HG03064 (cell line): Measurements from ENCODE around the gene FBXO21.

ENCODE experiments used
- ATAC-seq: cut with Tn5 transposase; IDR thresholded peaks from one replicate; pipeline ENCODE4 v1.9.1; 2021; ENCODE audit warnings: low read depth; ENCODE audit not compliant: unreplicated experiment

The FBXO21 gene

DNA sequence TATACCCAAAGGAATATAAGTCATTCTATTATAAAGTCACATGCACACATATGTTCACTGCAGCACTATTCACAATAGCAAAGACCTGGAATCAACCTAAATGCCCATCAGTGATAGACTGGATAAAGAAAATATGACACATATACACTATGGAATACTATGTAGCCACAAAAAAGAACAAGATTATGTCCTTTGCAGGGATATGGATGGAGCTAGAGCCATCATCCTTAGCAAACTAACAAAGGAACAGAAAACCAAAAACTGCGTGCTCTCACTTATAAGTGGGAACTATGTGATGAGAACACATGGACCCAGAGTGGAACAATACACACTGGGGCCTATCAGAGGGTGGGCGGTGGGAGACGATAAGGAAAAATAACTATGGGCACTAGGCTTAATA lies 21.3 kb downstream of the FBXO21 start:
- ATAC-seq: no peak

DNA sequence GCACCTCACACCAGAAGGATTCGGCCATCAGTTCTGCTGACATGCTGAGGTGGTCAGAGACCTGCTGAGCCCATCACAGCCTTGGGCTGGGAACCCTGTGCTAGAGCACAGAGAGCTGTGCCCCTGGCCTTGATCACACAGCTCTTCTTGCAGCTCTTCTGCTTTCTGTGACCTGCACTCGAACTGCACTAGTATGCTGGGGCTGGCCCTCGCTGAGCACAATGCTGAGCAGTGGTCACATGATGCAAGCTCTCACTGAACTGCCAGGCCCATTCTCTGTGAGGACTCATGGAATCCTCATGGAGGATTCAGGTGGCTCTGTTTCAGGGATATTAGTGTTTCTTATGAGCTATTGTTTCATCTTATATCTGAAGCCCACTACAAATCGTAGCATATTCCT lies 22.5 kb downstream of the FBXO21 start:
- ATAC-seq: no peak

DNA sequence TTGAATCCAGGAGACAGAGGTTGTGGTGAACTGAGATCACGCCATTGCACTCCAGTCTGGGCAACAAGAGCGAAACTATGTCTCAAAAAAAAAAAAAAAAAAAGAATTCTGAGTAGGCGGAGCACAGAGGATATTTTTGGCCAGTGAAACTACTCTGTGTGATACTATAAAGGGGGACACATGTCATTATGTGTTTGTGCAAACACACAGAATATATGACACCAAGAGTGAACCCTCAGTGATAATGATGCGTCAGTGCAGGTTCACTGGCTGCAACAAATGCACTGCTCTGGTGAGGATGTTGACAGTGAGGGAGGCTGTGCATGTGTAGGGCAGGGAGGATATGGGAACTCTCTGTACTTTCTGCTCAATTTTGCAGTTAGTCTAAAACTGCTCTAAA lies 24.2 kb downstream of the FBXO21 start:
- ATAC-seq: no peak

GRCh38 chr12:117165342-117165741 lies 24.9 kb downstream of the FBXO21 start:
- ATAC-seq: no peak

DNA sequence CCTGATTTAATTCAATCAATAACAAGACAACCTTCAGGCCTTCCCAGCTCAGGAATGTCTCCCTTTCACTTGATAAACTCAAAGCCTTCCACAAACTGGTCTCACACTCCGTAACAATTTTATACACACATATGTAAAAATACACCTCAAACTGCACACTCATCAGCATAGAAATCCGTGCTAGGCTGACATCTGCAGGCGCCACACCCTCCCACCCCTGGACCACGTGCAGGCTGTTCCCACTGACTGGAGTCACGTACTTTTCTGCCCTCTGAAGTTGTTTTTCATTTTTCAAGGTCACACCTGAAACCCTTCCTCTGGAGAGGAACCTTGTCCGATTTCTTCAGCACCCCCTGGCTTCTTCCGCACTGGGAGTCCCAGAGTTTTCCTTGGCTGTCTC lies 27.6 kb downstream of the FBXO21 start:
- ATAC-seq: no peak

GRCh38 chr12:117162167-117162539 lies 28.1 kb downstream of the FBXO21 start:
- no peak for ATAC-seq

DNA sequence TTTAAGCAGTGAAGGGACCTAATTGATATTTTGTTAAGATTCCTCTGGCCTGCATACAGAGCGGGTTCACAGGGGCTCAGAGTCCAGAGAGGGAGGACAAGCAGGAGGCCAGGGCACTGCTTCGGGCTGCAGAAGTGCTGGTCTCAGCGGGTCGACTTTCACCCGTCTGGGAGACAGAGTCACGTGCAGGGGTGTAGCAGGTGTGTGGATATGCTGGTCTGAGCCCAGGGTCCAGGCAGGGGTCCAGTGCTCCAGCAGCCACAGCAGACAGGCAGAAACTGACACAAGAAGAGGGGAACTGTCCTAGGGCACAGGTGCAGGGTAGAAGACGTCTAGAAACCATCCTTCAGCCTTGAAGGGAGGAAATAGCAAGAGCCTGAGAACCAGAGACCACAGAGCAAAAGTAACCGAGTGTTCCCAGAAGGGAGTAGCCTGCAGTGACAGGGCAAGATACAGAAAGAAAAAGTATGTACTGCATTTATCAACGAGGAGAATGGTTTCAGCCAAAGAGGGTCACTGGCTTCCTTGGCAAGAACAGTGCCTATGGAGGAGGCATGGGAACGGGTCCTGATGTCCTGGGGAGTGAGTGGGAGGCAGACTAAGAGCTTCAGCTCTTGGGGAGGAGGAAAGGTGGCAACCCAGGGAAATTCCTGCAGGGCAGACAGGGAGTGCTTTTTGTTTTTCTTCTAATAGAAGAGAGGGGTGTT lies 28.7 kb downstream of the FBXO21 start:
- ATAC-seq: no peak

- ATAC-seq: no peak
These were observed 30.6 kb downstream of the FBXO21 start for GRCh38 chr12:117159674-117160073.

DNA sequence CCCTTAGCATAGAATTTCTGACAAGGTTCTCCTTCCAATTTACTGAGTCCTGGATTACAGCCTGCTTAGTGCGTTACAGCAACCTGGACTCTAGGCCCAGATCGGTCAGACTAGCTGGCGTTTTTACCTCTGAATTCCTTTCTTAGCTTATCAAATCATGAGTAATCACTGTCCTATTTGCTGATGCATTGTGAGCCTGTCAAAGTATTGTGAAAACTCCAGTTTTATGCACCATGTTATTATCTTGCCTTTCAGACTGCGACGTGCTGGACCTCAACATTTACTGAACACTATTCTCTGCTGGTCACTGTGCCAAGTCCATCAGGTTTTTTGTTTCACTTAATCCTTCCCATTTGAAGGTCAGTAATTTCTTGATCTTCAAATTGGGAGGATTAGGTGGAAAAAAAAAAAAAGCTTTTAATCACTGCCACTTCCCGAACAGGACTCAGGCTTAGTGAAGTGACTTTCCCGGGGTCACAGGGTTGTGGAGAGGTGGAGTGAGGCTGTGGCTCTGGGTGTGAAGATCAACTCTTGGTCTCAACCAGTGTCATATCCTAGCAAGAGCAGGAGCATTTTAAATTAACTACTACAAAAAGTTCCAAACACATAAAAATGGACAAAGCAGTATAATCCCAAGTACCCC lies 31.2 kb downstream of the FBXO21 start:
- ATAC-seq: no peak

DNA sequence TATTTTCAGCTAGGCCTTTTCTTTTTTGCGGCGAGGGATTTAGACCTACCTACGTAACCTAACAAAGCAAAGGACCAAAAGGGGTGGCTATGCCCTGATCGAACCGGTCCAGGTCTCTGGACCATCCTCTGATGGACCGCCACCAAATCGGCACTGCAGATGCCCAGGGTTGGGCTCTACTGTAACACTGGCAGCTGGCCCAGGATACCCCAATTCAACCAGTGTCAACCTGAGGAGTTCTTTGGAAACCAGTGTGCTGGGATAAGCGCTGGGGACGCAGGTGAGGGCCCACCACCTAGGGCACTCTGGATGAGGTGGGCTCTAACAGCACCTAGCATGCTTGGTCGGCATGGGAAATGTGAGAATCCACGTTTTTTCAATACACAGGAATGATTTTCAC lies 32.2 kb downstream of the FBXO21 start:
- no peak for ATAC-seq

GRCh38 chr12:117155278-117156060 lies 34.8 kb downstream of the FBXO21 start:
- ATAC-seq: no peak

DNA sequence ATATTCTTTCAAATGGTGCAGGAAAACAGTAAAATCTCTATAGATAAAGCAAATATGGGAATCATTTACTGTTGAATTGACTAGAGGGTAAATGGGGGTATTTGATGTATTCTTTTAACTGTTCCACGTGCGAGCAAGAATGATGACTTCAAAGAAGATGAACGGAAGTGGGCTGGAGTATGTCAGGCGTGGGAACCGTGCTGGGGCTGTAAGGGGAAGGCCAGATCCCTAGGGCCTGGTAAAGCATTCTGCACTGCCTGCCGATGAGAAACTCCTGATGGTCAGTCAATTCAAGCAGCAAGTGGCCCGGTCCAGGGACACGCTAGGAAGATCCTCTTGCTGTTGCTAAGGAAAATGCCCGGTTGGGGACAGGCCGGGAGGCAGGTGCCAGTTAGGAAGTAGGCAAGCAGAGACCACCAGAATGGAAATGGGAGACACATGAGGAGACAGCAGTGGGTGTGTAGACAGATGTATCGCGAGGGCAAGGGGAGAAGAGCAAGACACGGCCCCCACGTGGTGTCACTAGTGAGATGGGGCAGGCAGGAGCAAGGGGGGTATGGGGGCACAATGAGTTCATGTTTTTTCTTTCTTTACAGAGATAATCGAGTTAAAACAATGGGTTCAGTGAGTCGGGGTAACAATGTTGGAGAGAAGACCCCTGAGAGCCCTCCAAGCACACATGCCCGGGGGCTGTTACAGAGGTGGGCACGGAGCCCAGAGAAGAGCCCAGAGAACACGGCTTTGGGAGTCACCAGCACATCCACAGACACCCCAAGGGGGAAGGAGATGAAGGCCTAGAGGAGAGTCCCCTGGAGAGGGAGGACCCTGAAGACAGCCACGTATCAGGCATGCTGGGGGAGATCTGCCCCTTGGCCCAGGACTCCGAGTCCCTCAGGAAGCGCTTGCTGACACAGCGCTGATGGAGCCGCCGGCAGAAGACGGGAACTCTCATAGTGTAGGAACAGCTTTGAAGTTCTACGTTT lies 37.2 kb downstream of the FBXO21 start:
- no peak for ATAC-seq

- ATAC-seq: no peak
These were observed 38.8 kb downstream of the FBXO21 start for GRCh38 chr12:117151403-117152031.

GRCh38 chr12:117149431-117149830 lies 40.8 kb downstream of the FBXO21 start:
- ATAC-seq: no peak

DNA sequence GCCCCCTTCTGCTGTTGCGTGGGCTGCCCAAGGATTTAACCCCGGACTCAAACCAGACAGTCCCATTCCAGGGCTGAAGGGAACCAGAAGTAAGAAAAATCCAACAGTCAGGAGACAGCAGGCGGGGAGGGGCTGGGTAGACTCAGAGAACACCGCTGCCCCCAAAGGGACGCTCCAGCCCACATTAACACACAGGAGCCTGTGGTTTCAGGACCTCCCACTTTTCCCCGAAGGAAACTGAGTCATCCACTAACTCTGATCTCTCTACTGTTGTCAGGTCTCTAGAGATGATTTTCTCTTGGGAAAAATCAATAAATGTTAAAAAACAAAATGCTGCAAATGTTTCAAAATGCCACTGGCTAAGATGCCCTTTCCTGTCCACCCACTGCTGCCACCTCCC lies 41.6 kb downstream of the FBXO21 start:
- ATAC-seq: no peak

DNA sequence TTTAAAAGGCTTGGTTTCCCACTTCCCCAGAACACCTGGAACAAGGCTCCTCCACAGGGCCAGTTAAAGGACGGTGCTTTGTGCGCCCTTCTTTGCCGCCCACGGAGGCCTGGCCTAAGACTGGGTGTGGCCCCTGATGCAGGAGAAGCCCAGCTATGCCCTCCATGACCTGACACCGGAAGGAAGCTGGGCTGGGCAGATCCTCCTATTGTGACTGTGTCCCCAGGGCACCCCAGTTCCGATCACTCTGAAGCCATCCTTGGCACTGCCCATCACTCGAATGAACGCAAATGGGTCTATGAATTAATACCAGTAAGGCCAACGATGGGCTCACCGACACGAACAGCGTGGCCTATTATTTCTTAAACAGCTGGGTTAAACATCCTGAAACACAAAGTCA lies 42.6 kb downstream of the FBXO21 start:
- ATAC-seq: no peak

DNA sequence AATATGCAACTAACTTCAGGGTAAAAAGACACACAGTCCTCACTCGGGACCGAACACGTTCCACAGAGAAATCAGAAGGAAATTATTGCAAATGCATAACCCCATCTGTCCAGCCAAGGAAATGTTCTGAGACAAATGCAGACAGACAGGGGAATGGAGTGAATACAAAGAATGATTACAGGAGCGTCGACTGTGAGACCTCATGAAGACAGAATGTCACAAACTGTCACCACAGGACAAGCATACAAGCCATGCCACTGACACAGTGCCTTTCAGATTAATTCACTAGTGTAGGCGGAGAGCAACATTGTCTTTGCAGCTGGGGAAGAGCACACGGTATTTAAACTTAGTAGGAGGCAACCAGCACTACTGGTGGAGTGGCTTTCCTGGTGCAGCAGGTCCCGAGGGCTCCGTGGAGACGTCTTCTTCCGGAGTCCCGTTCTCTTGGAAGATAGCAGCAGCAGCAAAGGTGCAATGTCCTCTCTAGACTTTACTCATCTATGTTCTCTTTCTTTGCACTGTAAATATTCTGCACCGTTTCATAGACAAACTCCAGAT lies 44.6 kb downstream of the FBXO21 start:
- ATAC-seq: no peak

DNA sequence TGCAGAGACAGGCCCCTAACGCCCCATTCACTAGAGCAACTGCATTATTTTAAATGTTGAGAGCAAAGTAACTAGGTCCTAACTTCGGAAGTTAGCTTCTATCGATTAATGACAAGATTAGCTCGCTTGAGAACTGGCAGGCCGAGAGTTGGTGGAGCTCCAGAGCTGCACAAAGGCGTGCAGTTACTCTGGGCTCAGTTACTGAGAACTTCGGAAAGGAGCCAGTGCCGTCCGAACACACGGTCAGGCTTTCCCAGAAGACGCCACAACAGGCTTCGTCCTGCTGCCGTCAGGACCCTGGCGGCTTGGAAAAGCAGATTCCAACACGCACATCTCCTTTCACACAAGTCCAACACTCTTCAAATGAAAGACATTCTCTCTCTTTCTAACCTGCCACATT lies 45.7 kb downstream of the FBXO21 start:
- ATAC-seq: no peak

GRCh38 chr12:117143008-117143532 lies 47.2 kb downstream of the FBXO21 start:
- ATAC-seq: no peak

DNA sequence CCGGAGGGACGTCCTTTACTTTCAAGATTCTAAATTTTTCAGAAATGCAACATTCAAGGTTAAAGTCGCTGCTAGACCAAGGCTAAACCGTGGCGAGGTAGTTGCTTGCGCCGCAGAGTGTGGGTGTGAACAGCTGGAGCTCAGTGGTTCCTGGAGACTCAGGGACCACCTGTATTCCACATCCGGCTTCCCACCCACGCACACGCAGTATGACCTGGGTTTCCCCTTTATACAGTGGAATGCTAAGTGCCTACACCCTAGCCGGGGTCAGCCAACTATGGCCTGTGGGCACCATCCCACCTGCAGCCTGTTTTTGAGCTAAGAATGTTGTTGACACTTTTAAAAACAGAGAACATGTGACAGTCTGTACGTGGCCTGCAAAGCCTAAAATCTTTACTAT lies 48.2 kb downstream of the FBXO21 start:
- ATAC-seq: no peak
